CD4-positive, CD25-positive, alpha-beta regulatory T cell (primary cell): ENCODE results near the gene FFAR2. TPM values are rescaled to one million over a fixed set of nuclear protein-coding genes. Genes with fewer than 3 reads are reported as not detected.

Experiments
- ATAC-seq, 2 donors: fragments of 150-1000 bp; cut with Tn5 transposase; one replicate each; pipeline ENCODE4 v1.10.0; 2021; ENCODE audit warnings: low read depth in 2 of 2, moderate number of reproducible peaks in 2 of 2, moderate library complexity in 1 of 2
- DNase-seq, 3 donors: peaks; one replicate each; pipeline versions ENCODE4 v3.0.0 to v3.0.0-alpha.2; 2012 to 2022; ENCODE audit warnings: mixed read lengths in 1 of 3
- H3K27ac ChIP-seq: one replicate; pipeline ENCODE4 v1.7.0; 2013; ENCODE audit warnings: mild to moderate bottlenecking, low read length; ENCODE audit not compliant: insufficient read depth, poor library complexity, severe bottlenecking
- H3K27me3 ChIP-seq: one replicate; pipeline ENCODE4 v1.7.0; 2013; ENCODE audit warnings: low read length; ENCODE audit not compliant: control insufficient read depth, insufficient read depth
- H3K36me3 ChIP-seq: one replicate; pipeline ENCODE4 v1.7.0; 2013; ENCODE audit warnings: mild to moderate bottlenecking, low read length, moderate library complexity; ENCODE audit not compliant: control insufficient read depth, insufficient read depth
- H3K4me1 ChIP-seq: 2 replicates; pipeline ENCODE4 v1.7.0; 2013; ENCODE audit warnings: mild to moderate bottlenecking, low read length; ENCODE audit not compliant: insufficient read depth, control insufficient read depth, poor library complexity, severe bottlenecking
- H3K4me3 ChIP-seq: one replicate; pipeline ENCODE4 v1.7.0; 2013; ENCODE audit warnings: low read depth, mild to moderate bottlenecking, low read length, moderate library complexity
- H3K9me3 ChIP-seq, 2 experiments: 1 replicate in 1 of 2; 2 replicates in 1 of 2; pipeline ENCODE4 v1.7.0; 2013; ENCODE audit warnings: low read length in 2 of 2, mild to moderate bottlenecking in 1 of 2, moderate library complexity in 1 of 2; ENCODE audit not compliant: control insufficient read depth in 2 of 2
- H3K27ac Mint-ChIP-seq, 3 donors: one replicate each; pipeline ENCODE4 v1.8.0; 2020 to 2022; ENCODE audit warnings: mild to moderate bottlenecking in 3 of 3, mixed read lengths in 3 of 3, moderate library complexity in 2 of 3
- H3K27me3 Mint-ChIP-seq: one replicate; pipeline ENCODE4 v1.8.0; 2022; ENCODE audit warnings: mild to moderate bottlenecking, mixed read lengths
- H3K36me3 Mint-ChIP-seq: one replicate; pipeline ENCODE4 v1.8.0; 2020; ENCODE audit warnings: mixed read lengths
- H3K4me1 Mint-ChIP-seq, 4 donors: one replicate each; pipeline ENCODE4 v1.8.0; 2020 to 2022; ENCODE audit warnings: mixed read lengths in 4 of 4, mild to moderate bottlenecking in 1 of 4
- H3K4me3 Mint-ChIP-seq, 4 donors: one replicate each; pipeline ENCODE4 v1.8.0; 2020 to 2022; ENCODE audit warnings: mild to moderate bottlenecking in 4 of 4, mixed read lengths in 4 of 4, moderate library complexity in 3 of 4
- H3K9me3 Mint-ChIP-seq, 7 donors: one replicate each; pipeline ENCODE4 v1.8.0; 2020 to 2022; ENCODE audit warnings: mixed read lengths in 7 of 7, mild to moderate bottlenecking in 3 of 7, moderate library complexity in 2 of 7
- polyA plus RNA-seq, 4 donors: library from polyadenylated mRNA; unstranded; fragments of 300-500 nt; fragmentation: Illumina TruSeq; gene quantifications; one replicate each; pipeline ENCODE4 v1.2.3, GENCODE V29; 2021
- total RNA-seq: library from RNA; stranded (reverse); gene quantifications from one replicate; pipeline ENCODE4 v1.2.3, GENCODE V29; 2022

FFAR2 gene
- total and polyA plus RNA-seq, 5 donors from 2014 or later = not detected

DNA sequence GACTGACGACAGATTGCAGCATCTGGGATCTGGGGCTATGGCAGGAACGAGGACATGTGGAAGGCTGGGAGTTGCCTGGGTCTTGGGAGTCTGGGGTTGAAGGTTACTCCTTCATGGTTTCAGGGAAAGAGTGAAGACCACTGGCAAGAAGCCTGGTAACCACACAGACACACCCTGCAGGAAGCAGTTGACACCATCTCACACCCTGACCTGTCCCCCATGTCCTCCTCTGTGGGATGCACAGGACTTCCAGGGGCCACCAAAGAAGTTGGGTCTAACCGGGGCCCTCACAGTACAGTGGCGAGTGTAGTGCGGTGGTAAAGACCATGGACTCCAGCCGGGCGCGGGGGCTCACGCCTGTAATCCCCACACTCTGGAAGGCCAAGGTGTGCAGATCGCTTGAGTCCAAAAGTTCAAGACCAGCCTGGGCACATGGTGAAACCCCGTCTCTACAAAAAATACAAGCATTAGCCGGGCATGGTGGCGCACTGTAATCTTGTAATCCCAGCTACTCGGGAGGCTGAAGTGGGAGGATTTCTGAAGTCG, 10.6 kb upstream of the FFAR2 start:
- Histone ChIP-seq H3K9me3 (no peaks in the 10 kb centered on the region), H3K4me3 (no peak overlapping the region), H3K36me3 (no peaks in the 10 kb centered on the region), H3K4me1 (peaks cover 4% of the 10 kb centered on the region), H3K27me3 (peaks cover 18% of the 10 kb centered on the region), H3K27ac (no peak overlapping the region)
- peaks cover 39% of the 10 kb centered on the region for H3K27me3 Mint-ChIP-seq
- H3K36me3 Mint-ChIP-seq = no peaks in the 10 kb centered on the region
- H3K27ac Mint-ChIP-seq = no peak overlapping the region
- DNase-seq (no peak), ATAC-seq (no peak)
- peaks cover 0 to 13% (median 8%) of the 10 kb centered on the region in 4 donors for H3K4me1 Mint-ChIP-seq
- H3K9me3 Mint-ChIP-seq = peaks cover 0 to 4% (median 0%) of the 10 kb centered on the region in 7 donors
- H3K4me3 Mint-ChIP-seq = no peak overlapping the region

DNA sequence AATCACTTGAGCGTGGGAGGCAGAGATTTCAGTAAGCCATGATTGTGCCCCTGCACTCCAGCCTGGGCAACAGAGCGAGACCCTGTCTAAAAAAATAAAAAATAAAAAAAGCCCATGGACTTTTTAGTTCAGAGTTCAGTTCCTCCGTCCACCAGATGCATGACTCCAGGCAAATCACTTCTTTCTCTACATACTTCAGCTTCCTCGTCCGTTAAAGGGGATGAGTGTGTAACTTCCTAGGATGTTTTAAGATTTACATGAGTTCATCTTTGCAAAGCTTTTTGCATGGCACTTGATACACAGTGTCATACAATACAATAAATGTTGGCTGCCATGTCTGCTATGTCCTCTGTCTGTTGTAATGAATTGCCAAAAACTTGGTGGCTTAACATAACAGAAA, 10.0 kb upstream of the FFAR2 start:
- peaks cover 4% of the 10 kb centered on the region for H3K4me1 ChIP-seq

DNA sequence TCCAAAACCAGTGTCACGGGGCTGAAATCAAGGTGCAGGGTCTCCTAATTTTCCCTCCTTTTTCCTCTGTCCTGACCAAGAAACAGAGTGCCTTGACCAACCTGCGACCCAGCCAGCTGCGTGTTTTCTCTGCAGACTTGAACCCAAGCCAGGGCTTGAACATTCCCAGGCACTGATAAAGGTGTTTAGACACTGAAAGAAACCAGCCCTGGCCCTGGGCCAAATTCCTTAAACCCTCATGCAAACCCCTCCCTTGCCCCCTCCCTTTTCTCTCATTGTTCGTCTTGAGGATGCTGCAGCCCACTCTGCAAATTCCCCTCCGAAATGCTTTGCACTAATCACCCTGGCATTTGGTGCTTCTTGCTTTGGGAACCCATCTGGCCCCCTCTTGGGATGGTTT, 9.5 kb upstream of the FFAR2 start:
- Mint-ChIP-seq H3K4me3 (no peak overlapping the region), H3K27me3 (peaks cover 33% of the 10 kb centered on the region), H3K27ac (no peak overlapping the region), H3K36me3 (no peaks in the 10 kb centered on the region), H3K4me1 (peaks cover 0 to 13% (median 8%) of the 10 kb centered on the region in 4 donors), H3K9me3 (peaks cover 0 to 2% (median 0%) of the 10 kb centered on the region in 7 donors)
- no peak for ATAC-seq
- peaks cover 4% of the 10 kb centered on the region for H3K4me1 ChIP-seq
- H3K27ac ChIP-seq = no peak overlapping the region
- DNase-seq = no peak
- no peaks in the 10 kb centered on the region for H3K36me3 ChIP-seq
- H3K9me3 ChIP-seq = no peaks in the 10 kb centered on the region
- H3K4me3 ChIP-seq = no peak overlapping the region
- peaks cover 18% of the 10 kb centered on the region for H3K27me3 ChIP-seq

More for the DNA sequence above, 10.0 kb upstream of the FFAR2 start:
- Mint-ChIP-seq H3K27ac (peak overlapping the region in 1 of 3 donors; percentile 14), H3K4me3 (no peak overlapping the region), H3K27me3 (peaks cover 38% of the 10 kb centered on the region), H3K9me3 (peaks cover 0 to 4% (median 0%) of the 10 kb centered on the region in 7 donors), H3K4me1 (peaks cover 0 to 13% (median 8%) of the 10 kb centered on the region in 4 donors), H3K36me3 (no peaks in the 10 kb centered on the region)
- ATAC-seq (no peak), DNase-seq (no peak)
- no peak overlapping the region for H3K27ac ChIP-seq
- H3K36me3 ChIP-seq = no peaks in the 10 kb centered on the region
- H3K4me3 ChIP-seq = no peak overlapping the region
- H3K27me3 ChIP-seq = peaks cover 18% of the 10 kb centered on the region
- H3K9me3 ChIP-seq = no peaks in the 10 kb centered on the region

DNA sequence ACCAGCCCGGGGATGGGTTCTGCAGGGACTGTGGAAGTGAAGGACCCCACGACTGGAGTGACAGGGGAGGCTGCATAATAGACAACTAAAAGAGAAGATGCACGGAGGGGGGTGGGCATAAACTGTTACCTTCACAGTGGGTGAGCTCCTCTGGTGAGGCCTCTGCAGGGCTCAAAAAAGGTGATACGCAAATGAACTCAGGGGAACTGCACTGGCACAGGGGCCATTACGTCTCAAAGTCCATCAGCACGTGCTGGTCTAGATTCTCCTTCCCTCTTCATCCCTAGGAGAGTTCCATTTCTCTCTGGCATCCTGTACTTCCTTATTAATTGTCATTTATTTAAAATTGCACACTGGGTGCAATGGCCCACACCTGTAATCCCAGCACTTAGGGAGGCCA, 8.1 kb upstream of the FFAR2 start:
- peaks cover 4% of the 10 kb centered on the region for H3K4me1 ChIP-seq
- H3K9me3 ChIP-seq = no peaks in the 10 kb centered on the region
- H3K27ac ChIP-seq = no peak overlapping the region
- H3K27me3 ChIP-seq = peaks cover 18% of the 10 kb centered on the region
- Mint-ChIP-seq H3K27me3 (peaks cover 29% of the 10 kb centered on the region), H3K9me3 (peaks cover 0 to 2% (median 0%) of the 10 kb centered on the region in 7 donors), H3K4me1 (peaks cover 0 to 13% (median 8%) of the 10 kb centered on the region in 4 donors), H3K27ac (no peak overlapping the region), H3K36me3 (no peaks in the 10 kb centered on the region), H3K4me3 (no peak overlapping the region)
- H3K36me3 ChIP-seq = no peaks in the 10 kb centered on the region
- ATAC-seq (no peak), DNase-seq (no peak)
- no peak overlapping the region for H3K4me3 ChIP-seq

DNA sequence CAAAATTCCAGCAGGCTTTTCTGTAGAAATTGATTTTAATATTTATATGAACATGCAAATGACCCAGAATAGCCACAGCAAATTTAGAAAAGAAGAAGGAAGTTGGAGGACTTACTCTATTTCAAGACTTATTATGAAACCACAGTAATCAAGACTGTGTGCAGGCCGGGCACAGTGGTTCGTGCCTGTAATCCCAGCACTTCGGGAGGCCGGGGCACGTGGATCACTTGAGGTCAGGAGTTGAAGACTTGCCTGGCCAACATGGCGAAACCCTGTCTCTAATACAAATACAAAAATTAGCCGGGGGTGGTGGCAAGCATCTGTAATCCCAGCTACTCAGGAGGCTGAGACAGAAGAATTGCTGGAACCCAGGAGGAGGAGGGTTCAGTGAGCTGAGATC, 6.0 kb upstream of the FFAR2 start:
- Mint-ChIP-seq H3K4me1 (peaks cover 0 to 14% (median 5%) of the 10 kb centered on the region in 4 donors), H3K27me3 (peaks cover 11% of the 10 kb centered on the region), H3K9me3 (peaks cover 0 to 2% (median 0%) of the 10 kb centered on the region in 7 donors), H3K27ac (no peak overlapping the region), H3K4me3 (no peak overlapping the region), H3K36me3 (no peaks in the 10 kb centered on the region)
- no peak for ATAC-seq
- peaks cover 10% of the 10 kb centered on the region for H3K27me3 ChIP-seq
- no peak for DNase-seq
- no peaks in the 10 kb centered on the region for H3K9me3 ChIP-seq
- H3K4me1 ChIP-seq = no peaks in the 10 kb centered on the region
- no peak overlapping the region for H3K27ac ChIP-seq
- H3K4me3 ChIP-seq = no peak overlapping the region
- no peaks in the 10 kb centered on the region for H3K36me3 ChIP-seq

DNA sequence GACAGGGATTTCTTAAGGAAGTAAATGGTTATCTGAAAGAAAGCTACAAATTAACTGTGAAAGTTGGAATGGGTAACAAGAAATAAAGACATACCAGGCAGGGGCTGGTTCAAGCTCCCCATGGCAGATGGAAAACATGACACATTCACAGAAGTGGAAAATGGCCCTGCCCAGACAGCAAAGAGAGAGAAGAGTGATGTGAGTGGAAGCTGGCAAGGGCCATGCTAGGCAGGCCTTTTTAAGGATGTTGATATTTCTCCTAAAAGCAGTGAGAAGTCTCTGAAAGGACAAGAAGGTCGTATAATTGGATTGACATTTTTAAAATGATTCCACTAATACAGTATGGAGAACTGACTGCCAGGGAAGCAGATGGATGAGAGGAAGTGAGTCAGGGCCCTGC, 3.3 kb upstream of the FFAR2 start:
- H3K27ac ChIP-seq = no peak overlapping the region
- H3K4me3 Mint-ChIP-seq = no peak overlapping the region

DNA sequence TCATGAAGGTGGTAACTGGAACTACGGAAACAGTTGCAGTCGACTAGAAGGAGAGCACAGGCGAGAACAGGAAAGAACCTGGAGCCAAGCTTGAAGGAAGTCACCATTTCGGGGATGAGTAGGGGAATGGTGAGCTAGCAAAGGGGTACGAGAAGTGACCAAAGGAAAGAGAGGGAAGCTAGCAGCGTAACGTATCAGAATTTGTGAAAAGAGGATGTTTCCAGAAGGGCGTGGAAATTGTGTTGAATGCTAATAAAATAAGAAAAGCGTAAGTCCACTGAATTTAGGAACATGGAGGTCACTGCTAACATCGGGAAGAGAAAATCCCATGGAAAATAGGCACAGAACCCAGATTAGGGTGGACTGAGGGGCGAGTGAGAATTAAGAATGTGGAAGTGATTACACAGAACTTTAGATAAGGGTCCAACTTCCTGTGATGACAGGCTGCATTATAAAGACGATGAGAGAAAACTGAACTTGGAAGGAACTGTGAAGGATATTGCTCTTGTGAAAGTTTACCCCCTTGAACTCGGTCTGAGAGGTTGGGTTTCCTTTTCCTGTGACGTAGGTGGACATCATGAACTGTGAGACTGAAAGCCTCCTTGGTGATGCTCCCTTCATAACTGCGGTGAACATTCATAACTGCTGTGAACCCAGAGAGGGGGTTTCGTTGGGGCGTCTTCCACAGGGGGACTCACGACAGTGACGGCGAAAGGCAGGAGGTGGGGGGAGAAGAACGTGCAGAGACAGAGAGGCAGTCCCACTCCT, 2.0 kb upstream of the FFAR2 start:
- H3K4me1 ChIP-seq = peaks cover 6% of the 10 kb centered on the region
- no peaks in the 10 kb centered on the region for H3K36me3 Mint-ChIP-seq
- H3K4me3 Mint-ChIP-seq = no peak overlapping the region
- H3K36me3 ChIP-seq = no peaks in the 10 kb centered on the region
- H3K27ac Mint-ChIP-seq = peak overlapping the region in 1 of 3 donors; percentile 13
- no peak overlapping the region for H3K27ac ChIP-seq
- peaks cover 11% of the 10 kb centered on the region for H3K27me3 ChIP-seq
- H3K27me3 Mint-ChIP-seq = peaks cover 13% of the 10 kb centered on the region
- no peaks in the 10 kb centered on the region for H3K9me3 Mint-ChIP-seq
- DNase-seq (no peak), ATAC-seq (peak; percentile 51 to 52)
- no peaks in the 10 kb centered on the region for H3K9me3 ChIP-seq
- H3K4me1 Mint-ChIP-seq = peaks cover 0 to 25% (median 7%) of the 10 kb centered on the region in 4 donors
- no peak overlapping the region for H3K4me3 ChIP-seq

More for the DNA sequence above, 3.3 kb upstream of the FFAR2 start:
- Mint-ChIP-seq H3K27ac (peak overlapping the region in 1 of 3 donors; percentile 18), H3K27me3 (peaks cover 12% of the 10 kb centered on the region), H3K36me3 (no peaks in the 10 kb centered on the region), H3K4me1 (peaks cover 0 to 22% (median 7%) of the 10 kb centered on the region in 4 donors), H3K9me3 (peaks cover 0 to 2% (median 0%) of the 10 kb centered on the region in 7 donors)
- no peak for DNase-seq
- ATAC-seq = no peak
- H3K27me3 ChIP-seq = peaks cover 11% of the 10 kb centered on the region
- H3K4me3 ChIP-seq = no peak overlapping the region
- H3K9me3 ChIP-seq = no peaks in the 10 kb centered on the region
- H3K4me1 ChIP-seq = no peaks in the 10 kb centered on the region
- no peaks in the 10 kb centered on the region for H3K36me3 ChIP-seq
